ENCODE measurements around the gene FOXN3.

- TF ChIP-seq CTCF (conservative IDR thresholded peaks at IDR 0.05; ENCODE audit: low read depth in 2 of 2) (no peak), POLR2AphosphoS5 (IDR thresholded peaks at IDR 0.05; ENCODE audit: low read depth) (no peak), ETS1 (IDR thresholded peaks at IDR 0.05) (no peak), EZH2 (IDR thresholded peaks at IDR 0.05; ENCODE audit: low read depth, unreplicated experiment) (no peak), EZH2phosphoT487 (IDR thresholded peaks at IDR 0.05; ENCODE audit: unreplicated experiment) (no peak), CREB1 (CRISPR knock-in tag; IDR thresholded peaks at IDR 0.05; ENCODE audit: low read depth) (no peak), REST (IDR thresholded peaks at IDR 0.05; ENCODE audit: unreplicated experiment) (no peak), STAT1 (IDR thresholded peaks at IDR 0.05; ENCODE audit: unreplicated experiment) (no peak), ZNF331 (CRISPR knock-in tag; IDR thresholded peaks at IDR 0.05; ENCODE audit: low read depth) (no peak), JUNB (IDR thresholded peaks at IDR 0.05; ENCODE audit: unreplicated experiment) (no peak), ZNF462 (CRISPR knock-in tag; IDR thresholded peaks at IDR 0.05) (no peak)
Observed at GRCh38 chr14:89325299-89325883, 91.6 kb downstream of the FOXN3 start.

All from GM23338 (cell line).